Measurements from ENCODE around the gene CBX6.

CBX6 gene

DNA sequence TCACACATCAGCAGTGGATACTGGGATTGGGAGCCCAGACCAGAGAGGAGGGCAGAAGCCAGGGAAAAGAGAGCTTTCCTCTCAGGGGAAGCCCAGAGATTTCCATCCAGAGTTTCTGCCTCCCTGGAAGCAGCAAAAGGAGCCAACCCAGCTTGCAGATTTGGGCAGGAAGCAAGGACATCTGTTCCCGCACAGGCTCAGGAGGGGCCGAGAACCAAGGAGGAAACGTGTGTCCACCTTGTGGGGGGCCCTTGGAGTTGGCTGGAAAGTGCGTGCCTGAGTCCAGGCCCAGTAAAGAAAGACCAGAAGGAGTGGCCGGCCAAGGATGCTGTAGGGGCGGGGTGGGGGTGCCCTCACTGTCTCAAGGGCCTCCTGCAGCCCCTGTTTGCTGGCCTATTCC is 22.2 kb downstream of the CBX6 start:
- Histone ChIP-seq H3K27me3 (ENCODE audit: low read depth, low read length) (peaks cover 56% of the 10 kb centered on the region), H3K4me2 (ENCODE audit: low read length) (no peak overlapping the region)
- no peak for TF ChIP-seq EZH2phosphoT487 (IDR thresholded peaks at IDR 0.05; ENCODE audit: low read depth)
- TF ChIP-seq, protein P1, sequence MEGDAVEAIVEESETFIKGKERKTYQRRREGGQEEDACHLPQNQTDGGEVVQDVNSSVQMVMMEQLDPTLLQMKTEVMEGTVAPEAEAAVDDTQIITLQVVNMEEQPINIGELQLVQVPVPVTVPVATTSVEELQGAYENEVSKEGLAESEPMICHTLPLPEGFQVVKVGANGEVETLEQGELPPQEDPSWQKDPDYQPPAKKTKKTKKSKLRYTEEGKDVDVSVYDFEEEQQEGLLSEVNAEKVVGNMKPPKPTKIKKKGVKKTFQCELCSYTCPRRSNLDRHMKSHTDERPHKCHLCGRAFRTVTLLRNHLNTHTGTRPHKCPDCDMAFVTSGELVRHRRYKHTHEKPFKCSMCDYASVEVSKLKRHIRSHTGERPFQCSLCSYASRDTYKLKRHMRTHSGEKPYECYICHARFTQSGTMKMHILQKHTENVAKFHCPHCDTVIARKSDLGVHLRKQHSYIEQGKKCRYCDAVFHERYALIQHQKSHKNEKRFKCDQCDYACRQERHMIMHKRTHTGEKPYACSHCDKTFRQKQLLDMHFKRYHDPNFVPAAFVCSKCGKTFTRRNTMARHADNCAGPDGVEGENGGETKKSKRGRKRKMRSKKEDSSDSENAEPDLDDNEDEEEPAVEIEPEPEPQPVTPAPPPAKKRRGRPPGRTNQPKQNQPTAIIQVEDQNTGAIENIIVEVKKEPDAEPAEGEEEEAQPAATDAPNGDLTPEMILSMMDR (IDR thresholded peaks at IDR 0.05; ENCODE audit: low read depth, low read length): no peak

DNA sequence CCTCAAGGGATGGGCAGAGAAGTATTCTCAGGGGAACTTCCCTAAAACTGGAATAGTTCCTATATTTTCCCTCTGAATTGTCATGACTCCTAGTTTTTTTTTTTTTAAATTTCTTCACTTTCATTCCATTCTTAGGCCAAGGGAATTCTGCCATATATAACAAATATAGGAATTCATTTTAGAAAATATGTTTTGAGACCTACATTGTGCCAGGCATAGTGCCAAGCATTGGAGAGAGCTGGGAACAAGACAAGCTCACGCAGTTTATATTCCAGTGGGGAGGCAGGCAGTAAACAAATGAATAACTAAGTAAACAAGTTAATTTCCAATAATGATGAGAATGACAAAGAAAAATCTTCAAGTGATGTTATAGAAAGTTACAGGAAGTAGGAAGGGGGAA is 25.6 kb downstream of the CBX6 start:
- Histone ChIP-seq H3K27me3 (ENCODE audit: low read depth, low read length) (peaks cover 47% of the 10 kb centered on the region), H3K79me2 (ENCODE audit: low read length) (no peaks in the 10 kb centered on the region), H3K9me3 (ENCODE audit: insufficient read depth, low read length) (no peaks in the 10 kb centered on the region), H3K4me2 (ENCODE audit: low read length) (no peak overlapping the region), H3K36me3 (replicated peaks; ENCODE audit: low read depth, low read length) (no peaks in the 10 kb centered on the region), H3K4me1 (ENCODE audit: low read length) (no peaks in the 10 kb centered on the region), H3K9ac (ENCODE audit: low read length) (no peak overlapping the region), H4K20me1 (ENCODE audit: insufficient read depth, low read length) (no peaks in the 10 kb centered on the region), H2AFZ (ENCODE audit: low read depth, low read length) (no peak overlapping the region), H3K4me3 (ENCODE audit: low read length) (no peak overlapping the region), H3K27ac (ENCODE audit: low read length) (no peak overlapping the region)
- no peak for TF ChIP-seq EZH2phosphoT487 (IDR thresholded peaks at IDR 0.05; ENCODE audit: low read depth)
- TF ChIP-seq, protein P1 (IDR thresholded peaks at IDR 0.05; ENCODE audit: low read depth, low read length): no peak

More for the DNA sequence above, 22.2 kb downstream of the CBX6 start:
- no peak overlapping the region for H3K27ac ChIP-seq (ENCODE audit: low read length)
- no peaks in the 10 kb centered on the region for H3K79me2 ChIP-seq (ENCODE audit: low read length)
- H3K4me1 ChIP-seq (ENCODE audit: low read length): no peaks in the 10 kb centered on the region
- no peaks in the 10 kb centered on the region for H4K20me1 ChIP-seq (ENCODE audit: insufficient read depth, low read length)
- H3K9me3 ChIP-seq (ENCODE audit: insufficient read depth, low read length): no peaks in the 10 kb centered on the region
- H2AFZ ChIP-seq (ENCODE audit: low read depth, low read length): no peak overlapping the region
- H3K9ac ChIP-seq (ENCODE audit: low read length): no peak overlapping the region
- H3K36me3 ChIP-seq (replicated peaks; ENCODE audit: low read depth, low read length): no peaks in the 10 kb centered on the region
- no peak overlapping the region for H3K4me3 ChIP-seq (ENCODE audit: low read length)

DNA sequence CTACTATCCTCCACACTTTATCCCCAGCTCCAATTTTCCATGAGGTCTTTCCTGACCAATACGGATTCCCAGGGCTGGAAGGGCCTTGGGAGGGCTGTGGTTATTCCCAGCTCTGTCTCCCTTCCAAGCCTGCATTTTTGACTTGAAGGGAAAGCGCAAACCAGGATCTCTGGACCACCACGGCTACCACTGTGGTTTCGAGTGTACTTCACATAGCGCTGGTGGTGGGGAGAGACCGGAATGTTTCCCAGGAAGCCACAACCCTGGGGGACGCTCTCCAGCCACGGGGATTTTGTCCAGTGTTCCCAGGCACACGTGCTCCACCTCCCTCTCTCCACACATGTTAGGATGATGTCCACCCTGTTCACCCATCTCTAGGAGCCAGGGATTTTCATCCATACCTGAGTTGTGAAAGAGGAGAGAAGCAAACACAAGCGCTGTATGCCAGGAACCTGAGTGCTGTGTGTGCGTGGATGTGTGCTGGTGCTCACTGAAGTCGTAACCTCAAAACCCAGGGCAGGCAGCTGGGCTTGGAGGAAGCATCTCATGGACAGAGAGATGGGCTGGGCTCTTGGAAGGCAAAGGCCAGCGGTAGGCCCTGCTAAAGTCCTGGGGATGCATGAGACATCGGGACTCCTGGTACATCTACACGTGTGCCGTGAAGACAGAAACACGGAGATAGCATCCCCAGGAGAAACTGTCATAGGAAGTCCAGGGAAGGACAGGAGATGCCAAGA is 26.8 kb downstream of the CBX6 start:
- Histone ChIP-seq H3K4me2 (ENCODE audit: low read length) (no peak overlapping the region), H3K27me3 (ENCODE audit: low read depth, low read length) (peaks cover 47% of the 10 kb centered on the region), H3K9me3 (ENCODE audit: insufficient read depth, low read length) (no peaks in the 10 kb centered on the region), H4K20me1 (ENCODE audit: insufficient read depth, low read length) (no peaks in the 10 kb centered on the region), H3K79me2 (ENCODE audit: low read length) (no peaks in the 10 kb centered on the region), H3K4me3 (ENCODE audit: low read length) (no peak overlapping the region), H3K27ac (ENCODE audit: low read length) (no peak overlapping the region), H2AFZ (ENCODE audit: low read depth, low read length) (no peak overlapping the region), H3K36me3 (replicated peaks; ENCODE audit: low read depth, low read length) (no peaks in the 10 kb centered on the region), H3K9ac (ENCODE audit: low read length) (no peak overlapping the region), H3K4me1 (ENCODE audit: low read length) (no peaks in the 10 kb centered on the region)
- TF ChIP-seq EZH2phosphoT487 (IDR thresholded peaks at IDR 0.05; ENCODE audit: low read depth): no peak
- TF ChIP-seq, protein P1 (IDR thresholded peaks at IDR 0.05; ENCODE audit: low read depth, low read length): no peak

DNA sequence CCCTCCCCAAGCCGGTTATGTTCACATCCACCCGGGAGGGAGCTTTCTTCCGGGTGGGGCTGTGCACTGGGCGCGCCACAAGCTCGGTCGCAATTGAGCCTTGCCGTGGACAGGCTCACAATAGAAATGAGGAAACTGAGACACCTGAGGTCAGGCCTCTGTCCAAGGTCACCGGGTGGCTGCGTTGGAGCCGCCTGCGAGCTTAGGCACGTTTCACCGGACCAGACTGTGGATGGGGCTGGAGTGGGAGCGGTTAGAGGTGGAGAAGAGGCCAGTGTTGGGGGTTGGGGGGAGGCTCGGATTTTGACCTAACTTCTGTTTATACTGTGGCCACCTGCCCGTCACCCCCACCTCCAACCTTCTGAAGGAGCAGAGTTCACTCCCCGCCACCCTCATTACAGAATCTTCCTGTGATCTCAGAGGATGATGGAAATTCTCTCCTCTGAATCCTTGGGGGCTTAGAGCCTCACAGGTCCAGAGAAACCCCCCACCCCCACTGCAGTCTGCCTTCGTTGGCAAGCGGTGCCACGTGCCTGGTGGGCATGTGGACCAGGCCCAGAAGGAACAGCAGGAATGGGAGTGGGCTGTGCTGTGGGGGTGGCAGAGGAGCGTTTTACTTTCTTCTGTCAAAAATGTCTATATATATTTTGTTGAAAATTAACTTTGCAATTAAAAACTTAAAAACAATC is 27.6 kb downstream of the CBX6 start:
- Histone ChIP-seq H3K9me3 (ENCODE audit: insufficient read depth, low read length) (no peaks in the 10 kb centered on the region), H3K9ac (ENCODE audit: low read length) (no peak overlapping the region), H2AFZ (ENCODE audit: low read depth, low read length) (no peak overlapping the region), H3K79me2 (ENCODE audit: low read length) (no peaks in the 10 kb centered on the region), H4K20me1 (ENCODE audit: insufficient read depth, low read length) (no peaks in the 10 kb centered on the region), H3K27me3 (ENCODE audit: low read depth, low read length) (peaks cover 46% of the 10 kb centered on the region), H3K4me1 (ENCODE audit: low read length) (no peaks in the 10 kb centered on the region), H3K4me2 (ENCODE audit: low read length) (no peak overlapping the region), H3K27ac (ENCODE audit: low read length) (no peak overlapping the region), H3K4me3 (ENCODE audit: low read length) (no peak overlapping the region), H3K36me3 (replicated peaks; ENCODE audit: low read depth, low read length) (no peaks in the 10 kb centered on the region)
- no peak for TF ChIP-seq EZH2phosphoT487 (IDR thresholded peaks at IDR 0.05; ENCODE audit: low read depth)
- TF ChIP-seq, protein P1 (IDR thresholded peaks at IDR 0.05; ENCODE audit: low read depth, low read length): no peak
